DND-41 (cell line): ENCODE data around the gene PLCD3.

Experiments
- ATAC-seq: fragments of 200-7000 bp; cut with Tn5 transposase; 3 replicates; pipeline ENCODE4 v1.9.1; 2021; ENCODE audit warnings: low read depth; ENCODE audit not compliant: insufficient read depth
- DNase-seq: peaks from one replicate; pipeline ENCODE4 v3.0.0-alpha.2; 2020
- H2AFZ ChIP-seq: 2 replicates; pipeline ENCODE4 v1.6.0; 2012; ENCODE audit warnings: low read depth, low read length
- H3K27ac ChIP-seq: 2 replicates; pipeline ENCODE4 v1.5.1; 2012; ENCODE audit warnings: low read length, inconsistent platforms
- H3K27me3 ChIP-seq: fragments of 200-600 bp; sonication (generic); 2 replicates; pipeline ENCODE4 v1.6.0; 2012; ENCODE audit warnings: low read length, mild to moderate bottlenecking, inconsistent platforms; ENCODE audit not compliant: insufficient read depth, poor library complexity
- H3K36me3 ChIP-seq: 2 replicates; pipeline ENCODE4 v1.5.1; 2012; ENCODE audit warnings: low read length, inconsistent platforms; ENCODE audit not compliant: insufficient read depth
- H3K4me1 ChIP-seq: 2 replicates; pipeline ENCODE4 v1.5.1; 2012; ENCODE audit warnings: mild to moderate bottlenecking, low read length; ENCODE audit not compliant: insufficient read depth
- H3K4me2 ChIP-seq: 2 replicates; pipeline ENCODE4 v1.6.0; 2012; ENCODE audit warnings: mild to moderate bottlenecking, moderate library complexity, low read length, inconsistent platforms; ENCODE audit not compliant: insufficient read depth
- H3K4me3 ChIP-seq, 2 experiments: fragments of 200-600 bp in 1 of 2; shearing (Covaris generic) in 1 of 2; 2 replicates each; pipeline ENCODE4 v1.5.1; 2012 to 2016; ENCODE audit warnings: inconsistent platforms in 2 of 2, low read length in 2 of 2, mild to moderate bottlenecking in 2 of 2, low read depth in 1 of 2, moderate library complexity in 1 of 2
- H3K79me2 ChIP-seq: 2 replicates; pipeline ENCODE4 v1.6.0; 2012; ENCODE audit warnings: low read length, inconsistent platforms; ENCODE audit not compliant: insufficient read depth
- H3K9ac ChIP-seq: 2 replicates; pipeline ENCODE4 v1.6.0; 2012; ENCODE audit warnings: low read depth, mild to moderate bottlenecking, inconsistent platforms, low read length, moderate library complexity
- H3K9me3 ChIP-seq: 2 replicates; pipeline ENCODE4 v1.5.1; 2012; ENCODE audit warnings: low read length, moderate library complexity, mild to moderate bottlenecking, inconsistent platforms; ENCODE audit not compliant: insufficient read depth, severe bottlenecking
- H4K20me1 ChIP-seq: 2 replicates; pipeline ENCODE4 v1.6.0; 2012; ENCODE audit warnings: low read length; ENCODE audit not compliant: insufficient read depth
- CTCF ChIP-seq: IDR thresholded peaks from 2 replicates; pipeline ENCODE4 v1.5.1; 2012; ENCODE audit warnings: borderline replicate concordance, low read length, moderate library complexity, mild to moderate bottlenecking; ENCODE audit not compliant: poor library complexity, severe bottlenecking; ENCODE audit errors: extremely low read depth
- EZH2 ChIP-seq: IDR thresholded peaks from 3 replicates; pipeline ENCODE4 v1.6.1; 2012; ENCODE audit warnings: borderline replicate concordance, low read depth, mild to moderate bottlenecking, moderate library complexity, low read length, inconsistent platforms; ENCODE audit not compliant: severe bottlenecking

The PLCD3 gene

GRCh38 chr17:45145035-45145389, 12.7 kb upstream of the PLCD3 start:
- Histone ChIP-seq H3K36me3 (no peaks in the 10 kb centered on the region; the same call in 1 of the 2 replicates), H4K20me1 (peaks cover 12% of the 10 kb centered on the region; the same call in 1 of the 2 replicates), H3K79me2 (peaks cover 27% of the 10 kb centered on the region), H3K27ac (no peak overlapping the region), H3K4me1 (peaks cover 20% of the 10 kb centered on the region), H3K4me2 (no peak overlapping the region), H3K9me3 (no peaks in the 10 kb centered on the region), H3K9ac (no peak overlapping the region), H3K4me3 (no peak overlapping the region), H2AFZ (no peak overlapping the region), H3K27me3 (no peaks in the 10 kb centered on the region)
- no peak for DNase-seq
- ATAC-seq, result no peak
- no peak for TF ChIP-seq CTCF
- no peak for TF ChIP-seq EZH2

DNA sequence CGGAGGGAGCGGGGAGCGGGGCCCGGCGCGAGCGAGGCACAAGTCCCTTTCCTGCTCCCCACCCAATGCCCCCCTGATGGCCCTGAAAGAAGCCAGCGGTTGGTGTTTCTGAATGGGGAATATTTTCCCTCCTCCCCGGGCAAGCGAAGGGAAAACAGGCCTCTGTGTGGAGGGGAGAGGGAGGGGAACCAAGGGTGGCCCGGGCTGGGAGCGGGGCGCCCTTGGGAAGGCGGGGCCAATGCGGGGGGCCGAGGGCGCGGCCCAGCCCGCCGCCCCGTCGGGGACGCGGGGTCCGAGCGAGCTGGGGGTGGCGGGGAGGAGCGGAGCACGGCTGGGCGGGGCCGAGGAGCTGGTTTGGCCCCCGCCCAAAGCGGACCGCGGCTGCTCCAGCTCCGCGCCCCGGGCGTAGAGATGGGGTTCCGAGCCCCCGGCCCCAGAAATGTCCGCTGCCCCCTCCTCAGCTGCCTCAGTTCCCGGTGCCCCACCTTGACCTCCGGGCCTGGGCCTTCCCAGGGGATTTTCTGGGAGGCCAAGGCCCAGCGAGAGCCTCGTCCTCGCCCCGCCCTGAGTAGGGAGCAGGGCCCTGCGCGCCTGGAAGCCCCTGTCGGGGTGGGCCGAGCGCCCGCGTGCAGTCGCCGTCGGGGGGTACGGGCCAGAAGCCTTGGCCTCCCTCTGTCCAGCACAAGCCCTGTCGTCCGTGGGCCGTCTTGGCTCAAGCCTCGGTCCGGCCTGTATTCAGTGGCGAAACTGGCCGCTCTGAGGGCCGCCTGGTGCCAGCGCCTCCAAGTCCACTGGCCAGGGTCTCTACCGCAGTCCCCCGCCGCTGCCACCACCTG, 12.1 kb upstream of the PLCD3 start:
- no peak overlapping the region for H3K9ac ChIP-seq

GRCh38 chr17:45143767-45144198, 11.5 kb upstream of the PLCD3 start:
- no peak overlapping the region for H3K4me2 ChIP-seq
- no peak overlapping the region for H3K9ac ChIP-seq
- H3K4me3 ChIP-seq, result no peak overlapping the region

More for the DNA sequence above, 12.1 kb upstream of the PLCD3 start:
- H3K79me2 ChIP-seq, result peaks cover 22% of the 10 kb centered on the region
- peaks cover 20% of the 10 kb centered on the region for H3K4me1 ChIP-seq
- DNase-seq, result no peak
- no peaks in the 10 kb centered on the region; the same call in 1 of the 2 replicates for H3K36me3 ChIP-seq
- H2AFZ ChIP-seq, result no peak overlapping the region
- no peak overlapping the region for H3K27ac ChIP-seq
- TF ChIP-seq CTCF (no peak), EZH2 (no peak)
- no peaks in the 10 kb centered on the region for H3K27me3 ChIP-seq
- H3K4me2 ChIP-seq, result no peak overlapping the region
- no peaks in the 10 kb centered on the region for H3K9me3 ChIP-seq
- peaks cover 6% of the 10 kb centered on the region; the same call in 1 of the 2 replicates for H4K20me1 ChIP-seq
- ATAC-seq, result no peak
- H3K4me3 ChIP-seq, result no peak overlapping the region

More at GRCh38 chr17:45143767-45144198, 11.5 kb upstream of the PLCD3 start:
- DNase-seq, result no peak
- no peak for ATAC-seq
- H3K36me3 ChIP-seq, result no peaks in the 10 kb centered on the region
- peaks cover 14% of the 10 kb centered on the region for H3K4me1 ChIP-seq
- H3K79me2 ChIP-seq, result peaks cover 15% of the 10 kb centered on the region
- TF ChIP-seq EZH2 (no peak), CTCF (no peak)
- H3K9me3 ChIP-seq, result no peaks in the 10 kb centered on the region
- no peak overlapping the region for H2AFZ ChIP-seq
- H4K20me1 ChIP-seq, result peaks cover 3% of the 10 kb centered on the region; the same call in 1 of the 2 replicates
- no peaks in the 10 kb centered on the region for H3K27me3 ChIP-seq
- no peak overlapping the region for H3K27ac ChIP-seq
